Activated T-cell treated with anti-CD3 and anti-CD28 coated beads, Interleukin-2, amount 50 U/mL, for 4 hours (primary cell): Measurements from ENCODE around the gene FGD6. TPM values are rescaled to one million over a fixed set of nuclear protein-coding genes. Genes with fewer than 3 reads are reported as not detected.
A peak's percentile ranks its signal among the peaks of the same experiment; 100 is the strongest.
"Not testable (repeated sequence)": the region's sequence is repeated elsewhere in the genome, so short reads cannot be mapped to it uniquely, and the experiment has no call there.

Experiments
- ATAC-seq, 2 donors: fragments of 200-7000 bp; cut with Tn5 transposase; one replicate each; pipeline ENCODE4 v1.10.0; 2021
- DNase-seq: peaks from one replicate; pipeline ENCODE4 v3.0.0-alpha.2; 2020
- H3K27me3 Mint-ChIP-seq: one replicate; pipeline ENCODE4 v1.8.0; 2021; ENCODE audit warnings: low read depth, mixed read lengths
- H3K36me3 Mint-ChIP-seq: one replicate; pipeline ENCODE4 v1.8.0; 2022; ENCODE audit warnings: mixed read lengths; ENCODE audit not compliant: insufficient read depth
- H3K4me1 Mint-ChIP-seq: one replicate; pipeline ENCODE4 v1.8.0; 2021; ENCODE audit warnings: low read depth, mixed read lengths
- H3K4me3 Mint-ChIP-seq: one replicate; pipeline ENCODE4 v1.8.0; 2021; ENCODE audit warnings: mild to moderate bottlenecking, moderate library complexity, mixed read lengths
- H3K9me3 Mint-ChIP-seq: one replicate; pipeline ENCODE4 v1.8.0; 2021; ENCODE audit warnings: mixed read lengths
- total RNA-seq, 3 donors: library from RNA; stranded (reverse); gene quantifications; one replicate each; pipeline ENCODE4 v1.2.1, GENCODE V29; 2021

Gene FGD6
- total RNA-seq, 3 donors from 2014 or later = 0.66 to 0.82 (median 0.81) TPM

GRCh38 chr12:95205016-95205624 lies 12.1 kb downstream of the FGD6 start:
- ATAC-seq = no peak
- no peak overlapping the region for H3K4me3 Mint-ChIP-seq
- H3K36me3 Mint-ChIP-seq = no peaks in the 10 kb centered on the region

GRCh38 chr12:95204141-95204866 lies 13.0 kb downstream of the FGD6 start:
- peak in 1 of 2 donors; percentile 18 for ATAC-seq
- Mint-ChIP-seq H3K9me3 (no peaks in the 10 kb centered on the region), H3K4me3 (no peak overlapping the region), H3K36me3 (no peaks in the 10 kb centered on the region), H3K27me3 (peaks cover under 1% of the 10 kb centered on the region), H3K4me1 (peaks cover 5% of the 10 kb centered on the region)
- no peak for DNase-seq

More at GRCh38 chr12:95205016-95205624, 12.1 kb downstream of the FGD6 start:
- Mint-ChIP-seq H3K27me3 (peaks cover 2% of the 10 kb centered on the region), H3K4me1 (peaks cover 5% of the 10 kb centered on the region), H3K9me3 (no peaks in the 10 kb centered on the region)
- DNase-seq = no peak

DNA sequence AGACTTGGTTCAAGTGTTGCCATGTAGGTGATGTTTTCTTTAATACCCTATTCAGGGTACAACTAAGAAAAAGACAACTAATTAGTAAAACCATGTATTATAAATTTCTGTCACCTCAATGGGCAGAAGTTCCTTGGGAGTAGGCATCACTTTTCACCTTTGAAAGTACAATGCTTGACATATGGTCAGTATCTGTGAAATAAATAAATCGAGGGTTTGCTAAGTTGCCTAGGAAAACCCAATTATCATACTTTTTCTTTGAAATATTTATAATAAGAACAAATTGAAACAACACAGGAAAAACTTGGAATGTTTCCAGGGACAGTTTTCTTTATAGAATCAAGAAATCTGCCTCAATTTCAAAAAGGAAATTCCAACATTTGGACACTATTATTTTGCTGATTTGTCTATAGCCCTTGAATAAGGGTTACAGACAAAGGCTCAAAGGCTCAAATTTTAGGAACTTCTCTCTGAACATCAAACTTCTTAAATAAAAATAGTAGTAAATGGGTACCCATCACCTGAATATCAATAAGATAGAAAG lies 13.7 kb downstream of the FGD6 start:
- Mint-ChIP-seq H3K4me3 (no peak overlapping the region), H3K27me3 (no peaks in the 10 kb centered on the region), H3K9me3 (no peaks in the 10 kb centered on the region), H3K4me1 (peaks cover 5% of the 10 kb centered on the region), H3K36me3 (no peaks in the 10 kb centered on the region)
- ATAC-seq (no peak), DNase-seq (no peak)

DNA sequence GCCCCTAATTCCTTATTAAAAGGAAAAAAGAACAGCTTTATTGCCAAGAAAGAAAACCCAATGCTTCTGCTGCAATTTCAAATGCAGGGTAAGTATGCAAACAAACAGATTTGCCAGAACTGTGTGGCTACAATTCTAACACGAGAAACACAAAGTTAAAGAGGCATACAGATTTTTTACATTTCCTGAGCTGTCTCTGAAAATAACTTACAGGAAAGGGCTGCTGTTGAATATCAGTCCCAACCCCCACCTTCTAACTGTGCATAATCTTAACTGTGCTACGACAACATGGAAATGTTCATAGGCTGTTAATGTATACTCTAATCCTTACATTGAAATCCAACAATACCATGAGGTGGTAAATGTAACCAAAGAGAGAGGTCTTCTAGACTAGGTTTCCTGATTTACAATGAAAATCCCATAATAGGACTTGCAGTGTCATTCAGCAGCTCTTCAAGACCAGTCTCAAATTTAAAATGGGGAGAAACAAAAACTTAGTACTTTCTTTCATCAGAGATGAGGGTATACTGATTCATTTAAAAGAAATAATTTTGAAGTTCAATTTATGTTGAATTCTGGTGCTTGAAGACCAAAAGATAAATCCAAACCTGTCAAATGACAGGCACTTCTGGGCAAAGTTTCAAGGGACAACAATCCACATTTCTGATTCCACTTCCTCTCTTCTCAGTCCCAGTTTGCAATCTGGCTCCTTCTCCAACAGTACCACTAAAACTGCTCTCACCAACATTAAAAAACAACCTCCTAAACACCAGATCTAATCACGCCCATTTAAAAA lies 14.4 kb downstream of the FGD6 start:
- Mint-ChIP-seq H3K4me3 (no peak overlapping the region), H3K4me1 (peaks cover 5% of the 10 kb centered on the region), H3K36me3 (no peaks in the 10 kb centered on the region), H3K27me3 (peaks cover 1% of the 10 kb centered on the region), H3K9me3 (no peaks in the 10 kb centered on the region)
- ATAC-seq (no peak), DNase-seq (no peak)

GRCh38 chr12:95201056-95201670 lies 16.1 kb downstream of the FGD6 start:
- DNase-seq (no peak), ATAC-seq (no peak)
- peaks cover 1% of the 10 kb centered on the region for H3K27me3 Mint-ChIP-seq
- peaks cover 5% of the 10 kb centered on the region for H3K4me1 Mint-ChIP-seq
- no peaks in the 10 kb centered on the region for H3K9me3 Mint-ChIP-seq
- no peaks in the 10 kb centered on the region for H3K36me3 Mint-ChIP-seq
- no peak overlapping the region for H3K4me3 Mint-ChIP-seq

GRCh38 chr12:95200128-95200894 lies 17.0 kb downstream of the FGD6 start:
- Mint-ChIP-seq H3K4me1 (peaks cover 5% of the 10 kb centered on the region), H3K4me3 (no peak overlapping the region), H3K27me3 (peaks cover 1% of the 10 kb centered on the region), H3K9me3 (no peaks in the 10 kb centered on the region), H3K36me3 (no peaks in the 10 kb centered on the region)
- no peak for ATAC-seq
- DNase-seq = no peak

- DNase-seq = no peak
- H3K9me3 Mint-ChIP-seq = no peaks in the 10 kb centered on the region
- peaks cover 5% of the 10 kb centered on the region for H3K4me1 Mint-ChIP-seq
- peaks cover 3% of the 10 kb centered on the region for H3K27me3 Mint-ChIP-seq
- no peak overlapping the region for H3K4me3 Mint-ChIP-seq
- ATAC-seq = no peak
- H3K36me3 Mint-ChIP-seq = no peaks in the 10 kb centered on the region
These were observed 18.4 kb downstream of the FGD6 start for GRCh38 chr12:95198914-95199313.

DNA sequence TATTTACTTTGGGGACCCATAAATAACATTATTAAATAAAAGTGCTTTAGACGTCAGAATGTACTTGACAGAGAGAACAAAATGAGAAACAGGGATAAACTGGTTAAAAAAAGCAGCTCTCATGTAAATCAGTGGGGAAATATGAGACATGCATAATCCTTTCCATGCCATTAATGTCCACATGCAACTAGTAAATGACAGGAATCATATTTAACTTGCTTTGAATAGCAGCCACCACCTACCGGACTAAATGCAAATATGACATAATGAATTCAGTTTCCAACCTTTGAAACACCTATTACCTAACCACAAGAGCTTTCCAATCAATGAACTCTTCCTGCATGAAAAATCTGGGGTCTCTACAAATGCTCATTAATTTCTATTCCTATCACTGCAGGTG lies 19.6 kb downstream of the FGD6 start:
- DNase-seq = no peak
- H3K27me3 Mint-ChIP-seq = peaks cover 3% of the 10 kb centered on the region
- no peak overlapping the region for H3K4me3 Mint-ChIP-seq
- ATAC-seq = no peak
- H3K9me3 Mint-ChIP-seq = no peaks in the 10 kb centered on the region
- H3K36me3 Mint-ChIP-seq = no peaks in the 10 kb centered on the region
- peaks cover 2% of the 10 kb centered on the region for H3K4me1 Mint-ChIP-seq

DNA sequence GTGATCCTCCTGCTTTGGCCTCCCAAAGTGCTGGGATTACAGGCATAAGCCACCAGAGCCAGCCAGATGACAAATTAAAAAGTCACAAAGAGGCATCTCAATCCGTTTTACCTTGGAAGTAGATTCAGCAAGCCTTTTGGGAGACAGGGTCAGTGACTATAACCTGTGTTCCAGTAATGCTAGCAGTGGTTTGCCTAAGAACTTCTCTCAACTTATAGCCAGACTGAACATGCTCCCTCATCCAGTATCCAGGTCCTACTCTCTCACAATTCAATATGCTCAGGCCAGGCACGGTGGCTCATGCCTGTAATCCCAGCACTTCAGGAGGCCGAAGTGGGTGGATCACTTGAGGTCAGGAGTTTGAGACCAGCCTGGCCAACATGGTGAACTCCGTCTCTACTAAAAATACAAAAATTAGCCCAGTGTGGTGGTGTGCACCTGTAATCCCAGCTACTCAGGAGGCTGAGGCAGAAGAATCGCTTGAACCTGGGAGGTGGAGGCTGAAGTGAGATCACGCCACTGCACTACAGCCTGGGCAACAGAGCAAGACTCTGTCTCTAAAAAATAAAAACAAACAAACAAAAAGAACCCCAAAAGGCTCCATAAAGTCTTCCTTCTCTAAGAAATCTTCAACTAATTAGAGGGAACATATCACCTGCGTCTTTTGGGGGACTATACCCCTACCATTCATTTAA lies 20.2 kb downstream of the FGD6 start:
- H3K36me3 Mint-ChIP-seq, ATAC-seq, DNase-seq, H3K4me1 Mint-ChIP-seq, H3K4me3 Mint-ChIP-seq, H3K27me3 Mint-ChIP-seq, H3K9me3 Mint-ChIP-seq: not testable (repeated sequence)

- no peaks in the 10 kb centered on the region for H3K9me3 Mint-ChIP-seq
- H3K36me3 Mint-ChIP-seq = no peaks in the 10 kb centered on the region
- ATAC-seq (no peak), DNase-seq (no peak)
- no peaks in the 10 kb centered on the region for H3K4me1 Mint-ChIP-seq
- H3K27me3 Mint-ChIP-seq = peaks cover 3% of the 10 kb centered on the region
- H3K4me3 Mint-ChIP-seq = no peak overlapping the region
These were observed 22.1 kb downstream of the FGD6 start for GRCh38 chr12:95195122-95195521.

- Mint-ChIP-seq H3K4me3 (no peak overlapping the region), H3K4me1 (no peaks in the 10 kb centered on the region), H3K27me3 (peaks cover 3% of the 10 kb centered on the region), H3K36me3 (no peaks in the 10 kb centered on the region), H3K9me3 (no peaks in the 10 kb centered on the region)
- DNase-seq (no peak), ATAC-seq (no peak)
These were observed 24.1 kb downstream of the FGD6 start for GRCh38 chr12:95193139-95193538.

DNA sequence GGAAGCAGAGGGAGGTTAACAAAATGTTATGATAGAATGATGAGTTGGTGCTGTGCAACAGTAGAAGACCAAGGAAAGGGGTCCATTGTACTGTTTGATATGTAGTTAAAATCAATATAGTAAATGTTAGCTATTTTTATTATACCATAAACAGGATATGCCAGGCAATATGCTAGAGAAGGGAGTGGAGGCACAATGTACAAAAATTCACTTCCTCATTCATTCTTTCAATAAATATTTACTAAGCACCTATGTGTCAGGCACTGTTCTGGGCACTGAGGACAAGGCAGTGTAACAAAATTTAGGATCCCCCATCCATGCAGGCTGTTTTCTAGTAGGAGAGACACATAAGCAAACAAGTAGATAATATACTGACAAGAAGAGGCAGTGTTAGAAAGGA lies 25.0 kb downstream of the FGD6 start:
- H3K27me3 Mint-ChIP-seq = peaks cover 2% of the 10 kb centered on the region
- no peak for DNase-seq
- H3K4me1 Mint-ChIP-seq = no peaks in the 10 kb centered on the region
- H3K4me3 Mint-ChIP-seq = no peak overlapping the region
- H3K36me3 Mint-ChIP-seq = no peaks in the 10 kb centered on the region
- H3K9me3 Mint-ChIP-seq = no peaks in the 10 kb centered on the region
- ATAC-seq = no peak

GRCh38 chr12:95191060-95191696 lies 26.1 kb downstream of the FGD6 start:
- ATAC-seq (no peak), DNase-seq (no peak)
- H3K36me3 Mint-ChIP-seq = no peaks in the 10 kb centered on the region
- H3K4me3 Mint-ChIP-seq = no peak overlapping the region
- H3K4me1 Mint-ChIP-seq = no peaks in the 10 kb centered on the region
- no peaks in the 10 kb centered on the region for H3K9me3 Mint-ChIP-seq
- peaks cover 2% of the 10 kb centered on the region for H3K27me3 Mint-ChIP-seq
